SH-SY5Y (cell line): ENCODE measurements around the gene AWAT2.

ENCODE experiments used
- GATA2 ChIP-seq: IDR thresholded peaks from 2 replicates; pipeline ENCODE4 v1.6.1; 2011; ENCODE audit warnings: mild to moderate bottlenecking, low read depth, low read length
- GATA3 ChIP-seq: IDR thresholded peaks from 2 replicates; pipeline ENCODE4 v1.6.1; 2011; ENCODE audit warnings: low read depth, mild to moderate bottlenecking, low read length, moderate library complexity

The AWAT2 gene

GRCh38 chrX:70030301-70030767 is 19.4 kb downstream of the AWAT2 start:
- TF ChIP-seq GATA2 (no peak), GATA3 (no peak)

- TF ChIP-seq GATA3 (no peak), GATA2 (no peak)
Measured at GRCh38 chrX:70029863-70030262, 19.9 kb downstream of the AWAT2 start.

GRCh38 chrX:70026851-70027200 is 22.9 kb downstream of the AWAT2 start:
- TF ChIP-seq GATA3 (no peak), GATA2 (no peak)

GRCh38 chrX:70026112-70026850 is 23.5 kb downstream of the AWAT2 start:
- no peak for TF ChIP-seq GATA3
- TF ChIP-seq GATA2 = no peak

GRCh38 chrX:70025464-70025863 is 24.3 kb downstream of the AWAT2 start:
- TF ChIP-seq GATA2 (no peak), GATA3 (no peak)

GRCh38 chrX:70022616-70023015 is 27.1 kb downstream of the AWAT2 start:
- TF ChIP-seq GATA3 (no peak), GATA2 (no peak)

- TF ChIP-seq GATA3 (no peak), GATA2 (no peak)
Measured at GRCh38 chrX:70016513-70016912, 33.2 kb downstream of the AWAT2 start.

- TF ChIP-seq GATA2 = no peak
- no peak for TF ChIP-seq GATA3
Measured at GRCh38 chrX:70013466-70014381, 36.0 kb downstream of the AWAT2 start.

GRCh38 chrX:70012756-70013155 is 37.0 kb downstream of the AWAT2 start:
- TF ChIP-seq GATA2 (no peak), GATA3 (no peak)

- TF ChIP-seq GATA3 (no peak), GATA2 (no peak)
Measured at GRCh38 chrX:70009970-70010369, 39.8 kb downstream of the AWAT2 start.

- TF ChIP-seq GATA2 = no peak
Measured at GRCh38 chrX:70009049-70009448, 40.7 kb downstream of the AWAT2 start.

- TF ChIP-seq GATA3 (no peak), GATA2 (no peak)
Measured at GRCh38 chrX:70007946-70008345, 41.8 kb downstream of the AWAT2 start.

GRCh38 chrX:70001708-70002341 is 47.9 kb downstream of the AWAT2 start:
- TF ChIP-seq GATA2 (no peak), GATA3 (no peak)

- TF ChIP-seq GATA3 (no peak), GATA2 (no peak)
Measured at GRCh38 chrX:70001269-70001668, 48.5 kb downstream of the AWAT2 start.

GRCh38 chrX:69996113-69996468 is 53.6 kb downstream of the AWAT2 start:
- TF ChIP-seq GATA2 (no peak), GATA3 (no peak)
